Subcutaneous adipose tissue (tissue), 4 donors: ENCODE results near the gene NCKAP5. TPM values are rescaled to one million over a fixed set of nuclear protein-coding genes. Genes with fewer than 3 reads are reported as not detected.

ENCODE experiments used
- total RNA-seq, 4 donors: library from RNA; depleted of rRNA; stranded (reverse); fragments of >200 nt; gene quantifications; one replicate each; pipeline ENCODE4 v1.1.0, GENCODE V29; 2016
- TF ChIP-seq, protein P1 (sequence below): fragments of 450-650 bp; IDR thresholded peaks from one replicate; pipeline ENCODE4 v1.5.1; 2016; ENCODE audit warnings: low read depth, mild to moderate bottlenecking, control low read depth, antibody characterized with exemption, moderate library complexity

Gene NCKAP5
- total RNA-seq, 4 donors from 2014 or later = 1.5 to 6.4 (median 3.8) TPM

DNA sequence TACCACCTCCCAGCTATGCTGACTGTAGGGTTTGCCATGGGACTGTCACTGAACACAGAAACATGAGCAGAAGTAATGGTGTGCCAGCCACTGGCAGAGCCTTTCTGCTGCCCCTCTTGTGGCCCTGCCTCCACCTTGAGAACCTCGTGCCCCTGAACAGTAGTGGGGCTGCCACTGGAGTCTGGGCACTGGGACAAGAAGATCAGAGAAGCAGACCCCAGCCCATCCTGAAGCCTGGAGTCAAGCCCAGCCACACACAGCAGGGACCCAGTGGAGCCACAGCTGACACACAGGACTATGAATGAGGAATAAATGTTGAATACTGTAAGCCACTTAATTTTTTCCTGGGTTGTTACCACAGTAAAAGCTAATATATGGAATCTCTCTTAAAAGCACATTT lies 159.6 kb downstream of the NCKAP5 start:
- TF ChIP-seq, protein P1, sequence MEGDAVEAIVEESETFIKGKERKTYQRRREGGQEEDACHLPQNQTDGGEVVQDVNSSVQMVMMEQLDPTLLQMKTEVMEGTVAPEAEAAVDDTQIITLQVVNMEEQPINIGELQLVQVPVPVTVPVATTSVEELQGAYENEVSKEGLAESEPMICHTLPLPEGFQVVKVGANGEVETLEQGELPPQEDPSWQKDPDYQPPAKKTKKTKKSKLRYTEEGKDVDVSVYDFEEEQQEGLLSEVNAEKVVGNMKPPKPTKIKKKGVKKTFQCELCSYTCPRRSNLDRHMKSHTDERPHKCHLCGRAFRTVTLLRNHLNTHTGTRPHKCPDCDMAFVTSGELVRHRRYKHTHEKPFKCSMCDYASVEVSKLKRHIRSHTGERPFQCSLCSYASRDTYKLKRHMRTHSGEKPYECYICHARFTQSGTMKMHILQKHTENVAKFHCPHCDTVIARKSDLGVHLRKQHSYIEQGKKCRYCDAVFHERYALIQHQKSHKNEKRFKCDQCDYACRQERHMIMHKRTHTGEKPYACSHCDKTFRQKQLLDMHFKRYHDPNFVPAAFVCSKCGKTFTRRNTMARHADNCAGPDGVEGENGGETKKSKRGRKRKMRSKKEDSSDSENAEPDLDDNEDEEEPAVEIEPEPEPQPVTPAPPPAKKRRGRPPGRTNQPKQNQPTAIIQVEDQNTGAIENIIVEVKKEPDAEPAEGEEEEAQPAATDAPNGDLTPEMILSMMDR = no peak

DNA sequence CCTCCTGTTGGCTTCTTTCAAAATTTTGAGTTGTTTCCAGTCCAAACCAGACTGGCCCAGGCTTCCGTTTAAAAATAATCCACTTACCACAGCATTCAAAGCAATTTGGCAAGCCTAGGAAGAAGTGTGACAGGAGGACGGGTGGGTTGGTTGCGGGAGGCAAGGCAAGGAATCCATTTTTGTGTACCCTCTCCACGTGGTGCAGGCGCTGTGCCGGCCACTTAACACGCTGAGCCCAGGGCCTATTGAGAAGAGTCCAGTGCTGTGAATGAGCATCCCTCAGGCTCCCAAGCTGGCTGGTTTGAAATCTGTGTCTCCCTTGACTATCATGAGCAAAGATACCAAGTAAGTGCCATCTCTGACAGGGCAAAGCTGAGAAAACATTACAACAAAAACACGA lies 160.9 kb downstream of the NCKAP5 start:
- TF ChIP-seq, protein P1 = no peak

DNA sequence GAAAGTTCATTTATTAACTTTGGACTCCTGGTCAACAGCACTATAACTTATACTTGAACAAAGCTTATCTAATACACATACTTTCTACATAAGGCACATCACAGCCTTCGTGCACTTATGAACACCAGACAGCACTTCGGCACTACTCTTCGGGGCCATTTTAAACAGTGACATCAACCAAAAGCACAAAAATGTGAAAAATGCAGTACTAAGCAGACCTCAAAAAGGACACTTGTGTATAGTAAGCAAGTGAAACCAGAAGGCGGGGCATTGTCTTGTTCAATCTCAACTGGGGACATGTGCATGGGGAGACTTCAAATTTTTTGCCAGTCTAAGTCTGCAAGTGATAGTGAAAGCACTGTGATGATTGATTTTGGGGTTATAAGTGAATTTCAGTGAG lies 163.0 kb downstream of the NCKAP5 start:
- TF ChIP-seq, protein P1 = no peak

DNA sequence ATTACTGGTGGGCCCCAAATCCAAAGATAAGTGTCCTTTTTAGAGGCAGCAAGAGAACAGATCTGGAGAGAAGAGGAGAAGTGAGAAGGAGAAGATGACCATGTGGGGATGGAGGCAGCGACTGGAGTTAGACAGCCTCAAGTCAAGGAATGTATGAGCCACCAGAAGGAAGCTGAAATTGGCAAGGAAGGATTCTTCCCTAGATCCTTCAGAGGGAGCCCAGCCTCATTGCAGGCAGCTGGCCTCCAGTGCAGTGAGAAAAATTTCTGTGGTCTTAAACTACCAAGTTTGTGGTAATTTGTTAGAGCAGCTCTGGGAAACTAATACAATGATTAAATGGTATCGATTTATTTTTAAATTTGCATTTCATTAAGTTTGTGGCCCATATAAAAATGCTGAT lies 167.9 kb downstream of the NCKAP5 start:
- TF ChIP-seq, protein P1 = no peak

DNA sequence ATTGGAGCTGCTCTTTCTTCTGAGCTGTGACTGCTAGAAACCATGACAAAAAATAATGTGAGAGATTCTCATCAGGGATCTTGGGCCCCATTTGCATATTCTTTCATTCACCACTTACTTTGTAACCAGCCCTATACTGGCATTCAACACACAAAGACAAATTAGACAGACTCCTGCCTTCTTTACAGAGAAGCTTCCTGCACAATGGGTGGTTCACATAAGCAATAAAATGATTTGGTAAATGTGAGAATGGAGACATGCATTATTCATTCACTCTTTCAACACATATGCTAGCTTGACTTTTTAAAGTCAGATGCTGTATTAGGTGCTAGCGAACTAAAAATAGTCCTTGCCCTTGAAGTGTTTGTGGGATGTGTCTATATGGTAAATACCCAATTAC lies 174.4 kb downstream of the NCKAP5 start:
- TF ChIP-seq, protein P1 = no peak

DNA sequence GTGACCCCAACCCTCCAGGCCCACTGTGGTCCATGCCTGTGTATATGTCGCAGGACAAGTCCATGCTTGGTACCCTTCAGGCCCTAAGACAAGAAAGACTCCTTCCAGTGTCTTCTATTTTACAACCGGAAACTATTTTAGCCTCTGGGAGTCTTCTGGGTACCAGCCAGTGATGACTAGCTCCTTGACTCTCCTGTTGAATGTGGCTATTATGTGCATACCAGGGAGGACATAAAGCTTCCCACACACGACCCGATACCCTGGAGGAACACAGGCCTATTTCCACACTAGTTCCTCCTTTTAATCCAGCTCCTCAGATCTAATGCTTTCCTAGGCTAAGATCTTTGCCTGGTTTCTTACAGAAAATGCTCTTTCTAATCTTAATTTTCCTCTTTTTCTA lies 178.1 kb downstream of the NCKAP5 start:
- TF ChIP-seq, protein P1 = no peak

DNA sequence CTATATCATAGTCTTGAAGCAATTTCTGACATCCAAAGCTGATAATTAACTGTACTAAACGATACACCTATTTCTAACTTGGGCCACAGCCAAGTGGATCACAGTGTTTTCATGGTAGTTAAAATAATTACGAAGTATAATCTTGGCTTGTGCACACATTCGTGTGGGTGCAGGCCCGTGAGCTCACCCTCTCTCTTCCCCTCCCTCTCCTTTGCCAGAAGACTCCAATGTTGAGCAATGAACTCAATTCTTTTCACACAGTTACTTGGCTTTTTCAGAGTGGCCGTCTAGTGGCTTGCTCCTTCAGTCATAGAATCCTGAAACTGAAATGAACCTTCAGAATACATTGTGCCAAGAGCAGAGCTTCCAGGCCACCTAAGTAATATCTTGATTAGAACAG lies 178.7 kb downstream of the NCKAP5 start:
- TF ChIP-seq, protein P1 = no peak
